ENCODE results near the gene MTUS2. TPM values are rescaled to one million over a fixed set of nuclear protein-coding genes. Genes with fewer than 3 reads are reported as not detected.

MTUS2 gene
- total and polyA plus RNA-seq, 2 of the 8 experiments (the other 6 are each of a cell fraction or from before 2014, with no cell fraction given), result 0.18 to 0.80 TPM

- FAIRE-seq (no peak), DNase-seq (ENCODE audit: low read depth in 1 of 2, low spot score in 2 of 2) (no peak)
- Histone ChIP-seq H3K79me1 (ENCODE audit: low read depth, low read length) (no peaks in the 10 kb centered on the region), H2BK12ac (ENCODE audit: low read depth, low read length) (no peak overlapping the region), H3K4me3 (ENCODE audit: extremely low read depth in 1 of 4, insufficient read depth in 2 of 4, low read depth in 3 of 4, low read length in 4 of 4) (no peak overlapping the region), H2BK20ac (ENCODE audit: low read length) (no peak overlapping the region), H4K5ac (ENCODE audit: insufficient read length, low read depth, low read length) (no peak overlapping the region), H3K36me3 (ENCODE audit: control insufficient read depth in 2 of 4, insufficient read depth in 4 of 4, low read length in 3 of 4) (no peaks in the 10 kb centered on the region), H3K14ac (ENCODE audit: insufficient read length) (no peak overlapping the region), H2AFZ (ENCODE audit: low read length) (no peak overlapping the region), H3K18ac (ENCODE audit: extremely low read depth, low read length) (no peak overlapping the region), H2AK5ac (ENCODE audit: low read depth, low read length) (no peak overlapping the region), H3K9ac (replicated peaks in 1 of 4; ENCODE audit: extremely low read depth in 1 of 4, low read depth in 3 of 4, low read length in 3 of 4) (no peak overlapping the region), H3K4ac (replicated peaks; ENCODE audit: insufficient read length, low read depth, low read length) (no peak overlapping the region), H4K91ac (replicated peaks; ENCODE audit: insufficient read length, low read length) (no peak overlapping the region), H4K20me1 (replicated peaks in 1 of 2; ENCODE audit: control insufficient read depth in 1 of 2, insufficient read depth in 2 of 2, low read length in 2 of 2) (no peaks in the 10 kb centered on the region), H3K4me2 (ENCODE audit: insufficient read depth in 1 of 2, low read depth in 2 of 2, low read length in 2 of 2) (no peak overlapping the region), H3K23me2 (ENCODE audit: low read depth, low read length) (no peaks in the 10 kb centered on the region), H3K4me1 (replicated peaks in 1 of 4; ENCODE audit: control insufficient read depth in 3 of 4, insufficient read depth in 4 of 4, low read length in 3 of 4) (no peaks in the 10 kb centered on the region), H3K79me2 (ENCODE audit: control insufficient read depth in 1 of 2, insufficient read depth in 2 of 2, low read length in 2 of 2) (no peaks in the 10 kb centered on the region), H2BK5ac (ENCODE audit: low read depth, low read length) (no peak overlapping the region), H3K9me3 (ENCODE audit: insufficient read depth in 2 of 2, low read depth in 1 of 2, low read length in 1 of 2) (no peaks in the 10 kb centered on the region), H3K23ac (ENCODE audit: insufficient read length) (no peak overlapping the region), H3K56ac (replicated peaks; ENCODE audit: insufficient read length, low read depth, low read length) (no peak overlapping the region), H3K27ac (ENCODE audit: low read depth, low read length) (no peak overlapping the region), H4K8ac (ENCODE audit: extremely low read depth, insufficient read depth, low read length) (no peak overlapping the region), H3K27me3 (replicated peaks in 1 of 4; ENCODE audit: control insufficient read depth in 3 of 4, extremely low read depth in 1 of 4, insufficient read depth in 3 of 4, low read length in 3 of 4) (no peaks in the 10 kb centered on the region), H2BK15ac (ENCODE audit: low read length) (no peak overlapping the region), H2BK120ac (replicated peaks; ENCODE audit: low read depth, low read length) (no peak overlapping the region)
- WGBS, 2 experiments (ENCODE audit: extremely low coverage in 1 of 2, insufficient coverage in 1 of 2, insufficient read length in 1 of 2, insufficient replicate concordance in 2 of 2, low coverage in 1 of 2, low lambda C conversion rate in 2 of 2, missing lambda C conversion rate in 1 of 2), result 62% methylated on average over 6 of the region's 6 CpGs; no CpG with 5 or more reads in 1 of the 2 experiments
- CTCF ChIA-PET (ENCODE audit: partially characterized antibody), result no interaction called here
- POLR2A ChIA-PET (ENCODE audit: partially characterized antibody), result no interaction called here
- TF ChIP-seq YY1 (IDR thresholded peaks at IDR 0.05; ENCODE audit: low read depth, low read length) (no peak), KDM1A (IDR thresholded peaks at IDR 0.05; ENCODE audit: borderline replicate concordance, low read length) (no peak), GTF2F1 (IDR thresholded peaks at IDR 0.05; ENCODE audit: borderline replicate concordance, low read depth, low read length) (no peak), ZNF274 (IDR thresholded peaks at IDR 0.05; ENCODE audit: borderline replicate concordance, extremely low read depth, low read length) (no peak), RXRA (IDR thresholded peaks at IDR 0.05; ENCODE audit: insufficient read depth, low read depth, low read length) (no peak), FOSL1 (IDR thresholded peaks at IDR 0.05; ENCODE audit: insufficient read depth, low read depth, low read length) (no peak), TBP (IDR thresholded peaks at IDR 0.05; ENCODE audit: low read depth, low read length) (no peak), BACH1 (IDR thresholded peaks at IDR 0.05; ENCODE audit: low read length) (no peak), SAP30 (IDR thresholded peaks at IDR 0.05; ENCODE audit: insufficient read depth, insufficient replicate concordance, low read length) (no peak), RBBP5 (IDR thresholded peaks at IDR 0.05; ENCODE audit: borderline replicate concordance, low read depth, low read length) (no peak), RAD21 (IDR thresholded peaks at IDR 0.05 in 1 of 2, conservative IDR thresholded peaks at IDR 0.05 in 1 of 2; ENCODE audit: low read depth in 2 of 2, low read length in 2 of 2) (no peak), BRCA1 (IDR thresholded peaks at IDR 0.05; ENCODE audit: low read depth, low read length) (no peak)
These were observed 102.2 kb downstream of the MTUS2 start for GRCh38 chr13:28922341-28922740.
